Adrenal gland (tissue), 12 donors: ENCODE data around the gene SART3. TPM values are rescaled to one million over a fixed set of nuclear protein-coding genes. Genes with fewer than 3 reads are reported as not detected.

ENCODE experiments used
- DNase-seq, 7 donors: peaks; one replicate each; pipeline ENCODE4 v3.0.0-alpha.2; 2019 to 2020
- H3K27ac ChIP-seq, 5 donors: fragments of 200-600 bp; sonication (generic) in 4 of 5; 1 replicate in 3 of 5; 2 replicates in 2 of 5; pipeline versions ENCODE4 v1.5.1 to v1.8.0; 2016 to 2020; ENCODE audit warnings: mild to moderate bottlenecking in 1 of 5
- H3K27me3 ChIP-seq: fragments of 200-600 bp; 2 replicates; pipeline ENCODE4 v1.8.0; 2021
- H3K36me3 ChIP-seq, 2 donors: fragments of 200-600 bp; replicated peaks in 1 of 2; 1 replicate in 1 of 2; 2 replicates in 1 of 2; pipeline versions ENCODE4 v1.5.1 to v1.8.0; 2018 to 2022
- H3K4me1 ChIP-seq, 2 donors: fragments of 200-600 bp; replicated peaks in 1 of 2; 1 replicate in 1 of 2; 2 replicates in 1 of 2; pipeline versions ENCODE4 v1.5.1 to v1.8.0; 2018 to 2021
- H3K4me3 ChIP-seq, 4 donors: fragments of 200-600 bp; sonication (generic) in 3 of 4; one replicate each; pipeline ENCODE4 v1.5.1; 2016 to 2018
- H3K9me3 ChIP-seq, 3 donors: fragments of 200-600 bp; sonication (generic) in 1 of 3; replicated peaks in 1 of 3; 1 replicate in 2 of 3; 2 replicates in 1 of 3; pipeline versions ENCODE4 v1.5.1 to v1.8.0; 2016 to 2021
- POLR2A ChIP-seq, 2 donors: fragments of 450-650 bp; IDR thresholded peaks; one replicate each; pipeline ENCODE4 v1.6.1; 2017; ENCODE audit warnings: antibody characterized with exemption in 2 of 2, mild to moderate bottlenecking in 2 of 2, moderate library complexity in 1 of 2
- WGBS, 4 donors: extraction: QIAGEN DNeasy Blood & Tissue Kit in 2 of 4; methylation state at CpG; one replicate each; pipeline versions ENCODE4 v1.1.5 to v1.1.7; 2013 to 2017; 5-methylcytosine and 5-hydroxymethylcytosine counted together
- intact Hi-C, 2 donors: fragments of 100-400 bp; cut with DNase I; formaldehyde crosslinking; loops; one replicate each; pipeline versions ENCODE4 v1.14.1 to v1.15.0; 2022 to 2023
- polyA plus RNA-seq, 3 donors: library from polyadenylated mRNA; stranded (reverse); fragments of 200-250 nt in 2 of 3; fragments of 350-450 nt in 1 of 3; fragmentation: Illumina TruSeq in 1 of 3; extraction: RNeasy Lipid Tissue Mini Kit (QIAGEN cat#74804) in 1 of 3; gene quantifications; one replicate each; pipeline ENCODE4 v1.2.3, GENCODE V29; 2013 to 2014
- total RNA-seq, 9 donors: library from RNA; depleted of rRNA in 4 of 9; stranded (reverse); fragments of >200 nt in 4 of 9; fragments of 120-200 nt in 1 of 9; fragmentation: NEBNext Ultra II Directional in 1 of 9; extraction: Animal tissue kit (Norgen Biotek cat#: 25700) in 1 of 9; gene quantifications; one replicate each; pipeline versions ENCODE4 v1.1.0 to v1.2.4, GENCODE V29; 2013 to 2023
- TF ChIP-seq, protein P1 (sequence below), 6 experiments: fragments of 450-650 bp in 4 of 6; fragments of 200-600 bp in 2 of 6; sonication (generic) in 1 of 6; IDR thresholded peaks; 1 replicate in 5 of 6; 2 replicates in 1 of 6; pipeline versions ENCODE4 v1.5.1 to v1.8.0; 2016 to 2021; ENCODE audit warnings: antibody characterized with exemption in 6 of 6, mild to moderate bottlenecking in 2 of 6, moderate library complexity in 1 of 6
- donor health status: healthy with polysubstance abuse.
- donor health status: Bipolar disorder and iron deficiency.
- donor health status: DM: yes; HTN: yes; CAD: no.
- donor health status: DM: no; HTN: no; CAD: no.
- donor health status: DM: no; HTN: no; CAD: no.
- donor health status: DM: yes; HTN: yes; CAD: no.

SART3 gene
- total and polyA plus RNA-seq, 12 donors: 27.5 to 79.3 (median 39.7) TPM

DNA sequence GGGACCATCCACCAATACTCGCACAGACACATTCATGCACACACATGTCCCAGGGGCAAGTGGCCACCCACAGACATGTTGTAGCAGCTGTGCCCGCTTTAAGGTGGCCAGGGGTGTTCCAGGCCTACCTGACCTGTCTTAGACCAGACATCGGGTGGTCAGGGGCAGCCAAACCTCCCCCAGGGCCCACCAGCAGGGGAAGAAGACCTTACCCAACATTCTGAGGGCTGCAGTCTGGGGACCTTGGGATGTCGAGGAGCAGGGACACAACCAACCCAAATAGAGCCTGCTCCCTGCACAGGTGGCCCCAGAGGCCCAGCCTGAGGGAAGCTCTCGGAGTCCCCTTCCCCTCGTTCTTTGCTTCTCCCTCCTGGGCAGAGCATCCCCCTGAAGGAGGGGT, 38.6 kb upstream of the SART3 start:
- H3K4me1 ChIP-seq: no peaks in the 10 kb centered on the region
- H3K36me3 ChIP-seq: no peaks in the 10 kb centered on the region
- intact Hi-C loops: no loop called here
- no peaks in the 10 kb centered on the region for H3K27me3 ChIP-seq
- H3K27ac ChIP-seq: no peak overlapping the region
- no peak overlapping the region for H3K4me3 ChIP-seq
- no peaks in the 10 kb centered on the region for H3K9me3 ChIP-seq
- TF ChIP-seq POLR2A (IDR thresholded peaks at IDR 0.05): no peak
- TF ChIP-seq, protein P1, sequence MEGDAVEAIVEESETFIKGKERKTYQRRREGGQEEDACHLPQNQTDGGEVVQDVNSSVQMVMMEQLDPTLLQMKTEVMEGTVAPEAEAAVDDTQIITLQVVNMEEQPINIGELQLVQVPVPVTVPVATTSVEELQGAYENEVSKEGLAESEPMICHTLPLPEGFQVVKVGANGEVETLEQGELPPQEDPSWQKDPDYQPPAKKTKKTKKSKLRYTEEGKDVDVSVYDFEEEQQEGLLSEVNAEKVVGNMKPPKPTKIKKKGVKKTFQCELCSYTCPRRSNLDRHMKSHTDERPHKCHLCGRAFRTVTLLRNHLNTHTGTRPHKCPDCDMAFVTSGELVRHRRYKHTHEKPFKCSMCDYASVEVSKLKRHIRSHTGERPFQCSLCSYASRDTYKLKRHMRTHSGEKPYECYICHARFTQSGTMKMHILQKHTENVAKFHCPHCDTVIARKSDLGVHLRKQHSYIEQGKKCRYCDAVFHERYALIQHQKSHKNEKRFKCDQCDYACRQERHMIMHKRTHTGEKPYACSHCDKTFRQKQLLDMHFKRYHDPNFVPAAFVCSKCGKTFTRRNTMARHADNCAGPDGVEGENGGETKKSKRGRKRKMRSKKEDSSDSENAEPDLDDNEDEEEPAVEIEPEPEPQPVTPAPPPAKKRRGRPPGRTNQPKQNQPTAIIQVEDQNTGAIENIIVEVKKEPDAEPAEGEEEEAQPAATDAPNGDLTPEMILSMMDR (IDR thresholded peaks at IDR 0.05): no peak
- 64 to 83% (median 74%) methylated on average over 3 to 6 of the region's 6 CpGs for WGBS, 4 donors
- DNase-seq: no peak

DNA sequence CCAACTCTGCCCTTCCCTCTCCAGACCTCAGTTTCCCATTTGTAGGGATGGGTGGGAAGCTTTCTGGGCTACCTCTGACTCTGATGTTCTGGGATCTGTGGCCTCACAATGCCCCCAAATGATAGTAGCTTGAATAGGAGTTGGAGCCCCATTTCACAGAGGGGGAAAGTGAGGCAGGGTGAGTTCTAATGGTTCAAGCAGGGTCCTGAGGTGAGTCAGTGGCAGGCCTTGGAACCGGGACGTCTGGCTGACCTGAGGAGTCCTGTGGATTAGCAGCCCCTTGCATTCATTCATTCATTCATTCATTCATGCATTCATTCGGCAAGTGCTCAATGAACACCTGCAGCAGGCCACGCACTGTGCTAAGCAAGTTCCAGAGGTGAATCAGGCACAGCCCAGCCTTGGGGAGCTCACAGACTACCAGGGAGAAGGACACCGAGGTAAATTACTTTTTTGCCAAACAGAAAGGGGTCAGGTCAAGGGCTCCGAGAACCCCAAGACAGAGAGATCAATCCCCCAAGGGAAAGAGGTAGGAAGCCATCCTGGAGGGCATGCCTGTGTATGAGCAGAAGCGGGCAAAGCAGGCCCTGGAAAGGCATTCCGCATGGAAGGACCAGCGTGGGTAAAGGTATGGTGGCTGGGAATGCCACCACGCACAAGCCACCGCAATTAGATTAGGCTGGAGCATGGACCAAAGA, 37.7 kb upstream of the SART3 start:
- TF ChIP-seq, protein P1 (IDR thresholded peaks at IDR 0.05): no peak
- TF ChIP-seq POLR2A (IDR thresholded peaks at IDR 0.05): no peak
- 79 to 90% (median 85%) methylated on average over 9 to 11 of the region's 11 CpGs for WGBS, 4 donors
- no peak for DNase-seq

DNA sequence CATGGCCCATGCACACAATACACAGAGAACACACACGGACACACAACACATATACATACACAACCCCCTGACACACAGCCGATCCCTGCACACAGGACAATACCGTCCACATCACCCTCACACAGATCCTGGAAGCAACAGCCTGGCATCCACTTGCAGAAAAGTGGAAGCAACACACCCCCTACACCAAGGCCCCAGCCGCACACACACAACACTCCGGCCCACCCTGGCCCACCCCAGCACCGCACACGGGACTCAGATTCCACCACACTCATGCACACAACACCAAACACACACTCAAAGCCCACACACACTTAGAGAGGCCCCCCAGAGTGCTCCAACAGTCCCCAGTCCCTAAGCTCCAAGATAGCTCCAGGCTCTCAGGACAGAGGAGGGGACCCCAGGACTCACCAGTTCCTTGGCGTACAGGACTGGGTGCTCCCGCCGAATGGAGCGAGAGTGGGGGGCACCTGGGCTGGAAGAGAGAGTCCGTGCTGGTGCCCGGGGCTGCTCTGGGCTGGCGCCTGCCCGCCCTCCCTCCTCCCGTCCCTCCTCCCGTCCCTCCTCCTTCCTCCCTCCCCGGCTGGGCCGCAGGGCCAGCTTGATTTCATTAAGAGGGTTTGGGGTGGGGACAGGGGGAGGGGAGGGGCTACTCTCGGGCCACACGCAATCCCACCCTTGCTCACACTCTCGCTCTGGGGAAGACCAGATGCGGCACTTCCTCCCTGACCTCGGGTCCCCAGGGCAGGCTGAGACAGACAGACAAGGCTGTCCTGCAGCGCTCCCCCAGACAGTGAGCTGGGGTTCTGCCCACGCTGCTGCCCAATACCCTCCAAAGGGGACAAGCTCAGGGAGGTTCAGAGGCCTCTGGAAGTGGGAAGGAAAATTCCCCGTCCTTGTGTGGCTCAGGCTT, 36.8 kb upstream of the SART3 start, which contains the start of gene TMEM119:
Gene TMEM119, minus strand, starts transcription at position 526 of the 913 bp plus-strand sequence. CDS start 5,701 bp downstream, outside the sequence.
- peak in 1 of 7 donors; percentile 25 for DNase-seq
- intact Hi-C loops: no loop called here
- Histone ChIP-seq H3K4me3 (peak within 1 kb of the TSS in 1 of 4 donors; percentile 46), H3K9me3 (no peaks in the 10 kb centered on the region), H3K27me3 (no peaks in the 10 kb centered on the region), H3K4me1 (no peaks in the 10 kb centered on the region), H3K27ac (peak within 1 kb of the TSS in 1 of 5 donors; percentile 23), H3K36me3 (no peaks in the 10 kb centered on the region)
- WGBS, 4 donors: 43 to 76% (median 55%) methylated on average over 8 to 27 of the region's 27 CpGs
- TF ChIP-seq, protein P1 (IDR thresholded peaks at IDR 0.05): no peak
- TF ChIP-seq POLR2A (IDR thresholded peaks at IDR 0.05): no peak

More for the DNA sequence above, 37.7 kb upstream of the SART3 start:
- Histone ChIP-seq H3K9me3 (no peaks in the 10 kb centered on the region), H3K27me3 (no peaks in the 10 kb centered on the region), H3K4me3 (no peak overlapping the region), H3K27ac (peak overlapping the region in 1 of 5 donors; percentile 23), H3K36me3 (no peaks in the 10 kb centered on the region), H3K4me1 (no peaks in the 10 kb centered on the region)
- intact Hi-C loops: no loop called here
